T-helper 1 cell (primary cell): ENCODE data around the gene CLEC4A.
"Not testable (repeated sequence)": the region's sequence is repeated elsewhere in the genome, so short reads cannot be mapped to it uniquely, and the experiment has no call there.

Experiments used
- DNase-seq, 5 donors: peaks; one replicate each; pipeline ENCODE4 v3.0.0-alpha.2; 2012 to 2020

Gene CLEC4A

GRCh38 chr12:8134398-8134930 is 11.0 kb downstream of the CLEC4A start:
- DNase-seq: not testable (repeated sequence)

GRCh38 chr12:8141647-8142046 is 18.2 kb downstream of the CLEC4A start:
- not testable (repeated sequence) for DNase-seq

GRCh38 chr12:8143261-8143660 is 19.8 kb downstream of the CLEC4A start:
- DNase-seq: no peak

- DNase-seq: no peak
Measured at GRCh38 chr12:8145754-8146441, 22.5 kb downstream of the CLEC4A start.

GRCh38 chr12:8146442-8146771 is 23.0 kb downstream of the CLEC4A start:
- no peak for DNase-seq

GRCh38 chr12:8154526-8154925 is 31.1 kb downstream of the CLEC4A start:
- DNase-seq: no peak

- no peak for DNase-seq
Measured at GRCh38 chr12:8156416-8156815, 33.0 kb downstream of the CLEC4A start.

GRCh38 chr12:8156845-8157244 is 33.4 kb downstream of the CLEC4A start, which contains the start of gene ZNF705A:
Gene ZNF705A, plus strand, starts transcription at chr12:8157015. Its CDS starts 15,611 bp downstream, at chr12:8172626.
- DNase-seq: no peak

GRCh38 chr12:8157484-8158198 is 34.2 kb downstream of the CLEC4A start:
- DNase-seq: no peak

- not testable (repeated sequence) for DNase-seq
Measured at GRCh38 chr12:8172911-8173310, 49.5 kb downstream of the CLEC4A start.

- peak; percentile 49 to 73 (median 55) for DNase-seq
Measured at GRCh38 chr12:8179989-8180585, 56.7 kb downstream of the CLEC4A start.

- not testable (repeated sequence) for DNase-seq
Measured at GRCh38 chr12:8181271-8181670, 57.9 kb downstream of the CLEC4A start.

GRCh38 chr12:8182923-8183322 is 59.5 kb downstream of the CLEC4A start:
- DNase-seq: not testable (repeated sequence)

GRCh38 chr12:8183346-8183745 is 59.9 kb downstream of the CLEC4A start:
- not testable (repeated sequence) for DNase-seq

- not testable (repeated sequence) for DNase-seq
Measured at GRCh38 chr12:8184206-8184605, 60.8 kb downstream of the CLEC4A start.

- DNase-seq: not testable (repeated sequence)
Measured at GRCh38 chr12:8188088-8188487, 64.7 kb downstream of the CLEC4A start.
